Breast epithelium (tissue), 3 donors: Measurements from ENCODE around the gene EEF1A2.

Source experiments
- CTCF ChIP-seq, 3 donors: fragments of 450-650 bp; IDR thresholded peaks; one replicate each; pipeline ENCODE4 v1.5.1; 2016 to 2017; ENCODE audit warnings: antibody characterized with exemption in 3 of 3, mild to moderate bottlenecking in 3 of 3, moderate library complexity in 3 of 3
- POLR2AphosphoS5 ChIP-seq, 3 donors: sonication (generic); formaldehyde crosslinking; IDR thresholded peaks; one replicate each; pipeline ENCODE4 v1.6.1; 2017; ENCODE audit warnings: antibody characterized with exemption in 3 of 3

DNA sequence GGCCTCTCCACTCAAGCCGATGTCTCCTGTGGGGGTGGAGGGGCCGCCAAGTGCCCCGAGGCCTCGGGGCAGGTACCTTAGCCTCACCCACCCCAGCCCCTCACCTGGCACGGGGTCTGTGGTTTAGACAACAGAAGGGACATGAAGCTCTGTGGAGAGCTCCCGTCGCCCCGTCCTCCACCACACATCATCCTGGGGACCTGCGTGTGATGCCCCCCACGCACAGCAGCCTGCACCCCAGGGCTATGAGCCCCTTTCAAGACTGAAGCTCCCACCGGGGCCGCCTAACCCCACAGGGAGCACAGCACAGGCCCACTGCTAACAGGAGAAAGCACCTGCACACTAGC lies 34.6 kb downstream of the EEF1A2 start:
- TF ChIP-seq CTCF (IDR thresholded peaks at IDR 0.05) (no peak), POLR2AphosphoS5 (IDR thresholded peaks at IDR 0.05) (no peak)
